Vagina (tissue), 2 donors: ENCODE measurements around the gene ZNF483.

Experiments used
- POLR2AphosphoS5 ChIP-seq, 2 donors: sonication (generic); formaldehyde crosslinking; IDR thresholded peaks; one replicate each; pipeline ENCODE4 v1.9.0; 2017; ENCODE audit warnings: antibody characterized with exemption in 2 of 2, mild to moderate bottlenecking in 2 of 2, low read depth in 1 of 2; ENCODE audit not compliant: insufficient read depth in 1 of 2
- TF ChIP-seq, protein P1 (sequence below), 3 experiments: fragments of 450-650 bp in 2 of 3; fragments of 200-600 bp in 1 of 3; sonication (generic) in 1 of 3; IDR thresholded peaks; one replicate each; pipeline ENCODE4 v1.5.1; 2017 to 2019; ENCODE audit warnings: antibody characterized with exemption in 3 of 3, mild to moderate bottlenecking in 2 of 3, moderate library complexity in 2 of 3

DNA sequence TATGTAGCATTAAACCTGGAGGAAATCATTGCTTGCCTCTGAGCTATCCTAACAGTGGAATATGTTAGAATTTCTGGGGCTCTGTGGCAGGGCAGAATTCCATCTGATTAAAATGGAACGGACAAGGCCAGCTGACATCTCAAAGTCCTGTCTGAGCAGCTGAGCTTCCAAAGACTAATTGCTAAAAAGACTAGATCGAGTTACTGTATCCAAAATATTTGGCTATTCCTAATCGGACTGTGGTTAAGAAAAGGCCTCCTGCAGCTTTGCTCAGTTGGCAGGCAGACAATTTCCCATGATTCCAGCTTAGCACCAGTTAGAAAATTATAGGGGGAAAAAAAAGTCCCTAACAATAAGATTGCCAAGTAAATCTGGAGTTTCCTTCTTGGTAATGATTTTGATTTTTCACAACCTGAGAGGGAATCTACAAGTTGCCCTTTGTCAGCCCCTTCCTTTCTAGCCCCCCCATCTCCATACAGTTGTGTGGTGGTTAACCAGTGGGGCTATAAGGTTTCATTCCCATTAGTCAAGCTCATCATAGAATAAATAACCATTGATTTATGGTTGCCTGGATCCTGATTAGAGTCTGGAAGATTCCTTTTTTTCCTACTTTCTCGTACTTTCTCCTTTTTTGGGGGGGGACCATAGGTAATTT lies 48.1 kb downstream of the ZNF483 start:
- TF ChIP-seq, protein P1, sequence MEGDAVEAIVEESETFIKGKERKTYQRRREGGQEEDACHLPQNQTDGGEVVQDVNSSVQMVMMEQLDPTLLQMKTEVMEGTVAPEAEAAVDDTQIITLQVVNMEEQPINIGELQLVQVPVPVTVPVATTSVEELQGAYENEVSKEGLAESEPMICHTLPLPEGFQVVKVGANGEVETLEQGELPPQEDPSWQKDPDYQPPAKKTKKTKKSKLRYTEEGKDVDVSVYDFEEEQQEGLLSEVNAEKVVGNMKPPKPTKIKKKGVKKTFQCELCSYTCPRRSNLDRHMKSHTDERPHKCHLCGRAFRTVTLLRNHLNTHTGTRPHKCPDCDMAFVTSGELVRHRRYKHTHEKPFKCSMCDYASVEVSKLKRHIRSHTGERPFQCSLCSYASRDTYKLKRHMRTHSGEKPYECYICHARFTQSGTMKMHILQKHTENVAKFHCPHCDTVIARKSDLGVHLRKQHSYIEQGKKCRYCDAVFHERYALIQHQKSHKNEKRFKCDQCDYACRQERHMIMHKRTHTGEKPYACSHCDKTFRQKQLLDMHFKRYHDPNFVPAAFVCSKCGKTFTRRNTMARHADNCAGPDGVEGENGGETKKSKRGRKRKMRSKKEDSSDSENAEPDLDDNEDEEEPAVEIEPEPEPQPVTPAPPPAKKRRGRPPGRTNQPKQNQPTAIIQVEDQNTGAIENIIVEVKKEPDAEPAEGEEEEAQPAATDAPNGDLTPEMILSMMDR (IDR thresholded peaks at IDR 0.05) = no peak
- no peak for TF ChIP-seq POLR2AphosphoS5 (IDR thresholded peaks at IDR 0.05; ENCODE audit: insufficient read depth in 1 of 2, low read depth in 1 of 2)
